GM12878 (cell line): ENCODE results near the gene LCORL. TPM values are rescaled to one million over a fixed set of nuclear protein-coding genes. Genes with fewer than 3 reads are reported as not detected.

ENCODE experiments used
- ATAC-seq: fragments of 200-7000 bp; cut with Tn5 transposase; 3 replicates; pipeline ENCODE4 v1.9.1; 2020; ENCODE audit warnings: mild to moderate bottlenecking, moderate library complexity
- BruUV-seq: library from RNA; stranded (reverse); fragments of 400-500 nt; replicated peaks from 2 replicates; lab custom pipeline; 2021; lab: Mats Ljungman, UMichigan
- CTCF ChIA-PET: fragments of 300-600 bp; sonication (Branson Sonifier 250); formaldehyde crosslinking; extraction: SDS; loops from one replicate; lab custom pipeline; 2021; ENCODE audit warnings: inconsistent platforms; lab: Yijun Ruan, JAX
- POLR2A ChIA-PET: fragments of 350-600 bp; formaldehyde crosslinking; extraction: SDS; loops from one replicate; lab custom pipeline; 2021; ENCODE audit warnings: inconsistent platforms; lab: Charles Lee
- RAD21 ChIA-PET: fragments of 300-600 bp; sonication (Branson Sonifier 250); formaldehyde crosslinking; loops from one replicate; lab custom pipeline; 2023; ENCODE audit warnings: antibody characterized with exemption; ENCODE audit not compliant: unreplicated experiment; lab: Charles Lee
- SMC1A ChIA-PET: fragments of 300-600 bp; sonication (Branson Sonifier 250); formaldehyde crosslinking; loops from one replicate; lab custom pipeline; 2023; ENCODE audit not compliant: unreplicated experiment, uncharacterized antibody; lab: Charles Lee
- DNase-seq: peaks from one replicate; pipeline ENCODE4 v3.0.0-alpha.2; 2011; ENCODE audit warnings: low read depth, low spot score
- FAIRE-seq: peaks from 3 replicates; lab custom pipeline; 2011; peaks lifted over from hg19 to GRCh38; lab: Jason Lieb, UNC
- H2AFZ ChIP-seq: 2 replicates; pipeline ENCODE4 v1.6.0; 2011; ENCODE audit warnings: low read depth, low read length, control low read depth; ENCODE audit not compliant: control insufficient read depth
- H3K27ac ChIP-seq: 2 replicates; pipeline ENCODE4 v1.5.1; 2011; ENCODE audit warnings: control low read depth; ENCODE audit not compliant: control insufficient read depth, insufficient read depth
- H3K27me3 ChIP-seq, 2 experiments: replicated peaks in 1 of 2; 2 replicates each; pipeline versions ENCODE4 v1.6.0 to v1.6.1; 2011; ENCODE audit warnings: low read length in 1 of 2; ENCODE audit not compliant: control insufficient read depth in 2 of 2, insufficient read depth in 2 of 2
- H3K36me3 ChIP-seq, 2 experiments: 2 replicates each; pipeline ENCODE4 v1.5.1; 2011; ENCODE audit warnings: low read length in 1 of 2; ENCODE audit not compliant: control insufficient read depth in 2 of 2, insufficient read depth in 2 of 2
- H3K4me1 ChIP-seq: 2 replicates; pipeline ENCODE4 v1.6.1; 2011; ENCODE audit warnings: mild to moderate bottlenecking, low read length, moderate library complexity, mixed read lengths; ENCODE audit not compliant: control insufficient read depth, insufficient read depth
- H3K4me2 ChIP-seq: 2 replicates; pipeline ENCODE4 v1.6.0; 2011; ENCODE audit warnings: control low read depth; ENCODE audit not compliant: control insufficient read depth, insufficient read depth
- H3K4me3 ChIP-seq: fragments of 200-600 bp; sonication (generic); 2 replicates; pipeline ENCODE4 v1.5.1; 2016
- H3K79me2 ChIP-seq: 2 replicates; pipeline ENCODE4 v1.6.0; 2011; ENCODE audit warnings: low read length; ENCODE audit not compliant: control insufficient read depth, insufficient read depth
- H3K9ac ChIP-seq: 2 replicates; pipeline ENCODE4 v1.8.0; 2011; ENCODE audit warnings: low read length, control low read depth, mixed read lengths; ENCODE audit not compliant: control insufficient read depth, insufficient read depth
- H3K9me3 ChIP-seq: replicated peaks from 3 replicates; pipeline ENCODE4 v1.5.1; 2011; ENCODE audit warnings: mild to moderate bottlenecking, low read length; ENCODE audit not compliant: control insufficient read depth, insufficient read depth
- H4K20me1 ChIP-seq: 2 replicates; pipeline ENCODE4 v1.6.0; 2011; ENCODE audit not compliant: control insufficient read depth, insufficient read depth
- ATF2 ChIP-seq: IDR thresholded peaks from 2 replicates; pipeline ENCODE4 v1.6.1; 2012; ENCODE audit warnings: low read length, inconsistent platforms
- CEBPB ChIP-seq, 2 experiments: fragments of 150-350 bp in 1 of 2; IDR thresholded peaks; 2 replicates each; pipeline ENCODE4 v1.6.1; 2012 to 2014; ENCODE audit warnings: low read depth in 2 of 2, low read length in 2 of 2, borderline replicate concordance in 1 of 2, inconsistent platforms in 1 of 2
- JUND ChIP-seq: IDR thresholded peaks from 2 replicates; pipeline ENCODE4 v1.6.1; 2012; ENCODE audit warnings: low read depth, mild to moderate bottlenecking, low read length, improper control_type of control experiment, moderate library complexity
- MXI1 ChIP-seq: fragments of 150-350 bp; IDR thresholded peaks from 2 replicates; pipeline ENCODE4 v1.6.1; 2011; ENCODE audit warnings: low read depth, mild to moderate bottlenecking, inconsistent platforms, low read length, improper control_type of control experiment
- MYB ChIP-seq: fragments of 150-350 bp; IDR thresholded peaks from 2 replicates; pipeline ENCODE4 v1.6.1; 2014; ENCODE audit warnings: mild to moderate bottlenecking, low read depth, low read length, borderline replicate concordance
- NR2C1 ChIP-seq: fragments of 450-650 bp; IDR thresholded peaks from 2 replicates; pipeline ENCODE4 v1.6.1; 2017; ENCODE audit warnings: antibody characterized with exemption, mild to moderate bottlenecking, moderate library complexity
- SREBF2 ChIP-seq: IDR thresholded peaks from 2 replicates; pipeline ENCODE4 v1.6.1; 2012; ENCODE audit warnings: mild to moderate bottlenecking, low read length
- STAT3 ChIP-seq: IDR thresholded peaks from 2 replicates; pipeline ENCODE4 v1.6.1; 2011; ENCODE audit warnings: low read depth, low read length, improper control_type of control experiment
- TAF1 ChIP-seq: IDR thresholded peaks from 2 replicates; pipeline ENCODE4 v1.6.1; 2011; ENCODE audit warnings: mild to moderate bottlenecking, low read depth, low read length, borderline replicate concordance
- ZNF687 ChIP-seq: fragments of 450-650 bp; IDR thresholded peaks from 2 replicates; pipeline ENCODE4 v1.6.1; 2017; ENCODE audit warnings: mild to moderate bottlenecking, moderate library complexity
- in situ Hi-C: fragments of 300-500 bp; cut with MboI; formaldehyde crosslinking; loops from 9 replicates; pipeline ENCODE4 v1.14.3; 2018; ENCODE audit warnings: mixed read lengths
- intact Hi-C: fragments of 100-400 bp; cut with micrococcal nuclease; formaldehyde crosslinking; loops from one replicate; pipeline ENCODE4 v1.14.2; 2022; ENCODE audit not compliant: unreplicated experiment
- polyA plus RNA-seq, 11 experiments: library from polyadenylated mRNA; depleted of rRNA in 4 of 11; unstranded in 6 of 11; stranded (reverse) in 5 of 11; fragments of >200 nt; fragmentation: Nextera tagmentation in 4 of 11; fragmentation: Illumina TruSeq in 1 of 11; extraction: Ambion mirVana in 4 of 11; extraction: Trizol in 1 of 11; gene quantifications; 1 replicate in 1 of 11; 2 replicates in 10 of 11; pipeline versions ENCODE4 v1.2.1 to v1.2.3, GENCODE V29; 2011 to 2016; ENCODE audit warnings: inconsistent platforms in 2 of 11, missing spikeins in 2 of 11, low read depth in 1 of 11
- total RNA-seq, 4 experiments: library from RNA; depleted of rRNA in 3 of 4; stranded (reverse); fragments of >200 nt in 3 of 4; fragmentation: Illumina TruSeq in 1 of 4; extraction: Trizol in 1 of 4; gene quantifications; 2 replicates each; pipeline versions ENCODE4 v1.2.1 to v1.2.3, GENCODE V29; 2013 to 2021
- TF ChIP-seq, protein P1 (sequence below): IDR thresholded peaks from 2 replicates; pipeline ENCODE4 v1.6.1; 2012; ENCODE audit warnings: low read depth, low read length, improper control_type of control experiment

The LCORL gene
- total and polyA plus RNA-seq, 10 of the 15 experiments (the other 5 are each of a cell fraction or from before 2014, with no cell fraction given), result 2.2 to 9.8 (median 5.9) TPM

DNA sequence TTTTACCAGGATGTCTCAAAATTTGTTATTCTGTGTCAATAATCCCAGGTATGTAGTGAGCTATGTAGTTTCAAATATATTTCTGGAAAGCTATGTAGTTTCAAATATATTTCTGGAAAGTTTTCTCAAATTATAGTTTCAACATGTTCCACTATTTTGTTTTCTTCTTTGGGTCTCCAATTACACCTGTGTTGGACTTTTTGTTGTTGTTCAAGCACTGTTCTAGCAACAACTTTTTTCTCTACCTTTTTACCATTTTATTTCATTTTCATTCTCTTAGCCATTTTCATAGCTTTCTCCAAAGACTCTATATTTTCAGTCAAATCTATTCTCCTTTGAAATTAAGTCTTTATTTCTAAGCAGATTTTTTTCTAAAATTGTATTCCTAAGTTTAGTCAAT lies 88.4 kb downstream of the LCORL start:
- Histone ChIP-seq H3K79me2 (no peaks in the 10 kb centered on the region), H3K4me1 (no peaks in the 10 kb centered on the region), H3K4me3 (no peak overlapping the region), H3K9ac (no peak overlapping the region), H3K36me3 (no peaks in the 10 kb centered on the region), H2AFZ (no peak overlapping the region), H3K4me2 (no peak overlapping the region), H3K9me3 (no peaks in the 10 kb centered on the region; the same call in 1 of the 3 replicates), H3K27ac (no peak overlapping the region), H3K27me3 (no peaks in the 10 kb centered on the region), H4K20me1 (no peaks in the 10 kb centered on the region)
- ChIA-PET POLR2A (no interaction called here), CTCF (interaction anchor here (0.7 kb wide), 1 partner anchor 86 kb away, joined by 3 read pairs; no protein-coding TSS in a partner anchor), SMC1A (interaction anchor here (0.9 to 1.3 kb wide), 2 partner anchors 8 to 193 kb away, joined by 3 read pairs; no protein-coding TSS in a partner anchor), RAD21 (no interaction called here)
- DNase-seq, result no peak
- in situ Hi-C loops (no loop called here), intact Hi-C loops (loop anchor here (5.0 kb wide), 2 partner anchors 434 to 659 kb away; no protein-coding TSS in a partner anchor)
- FAIRE-seq, result no peak
- BruUV-seq, result no TSS peak
- TF ChIP-seq CEBPB (IDR thresholded peaks at IDR 0.05; ENCODE audit: borderline replicate concordance in 1 of 2, low read depth in 2 of 2, low read length in 2 of 2) (no peak), JUND (no peak), SREBF2 (no peak), NR2C1 (no peak), TAF1 (no peak), STAT3 (no peak), MXI1 (no peak), ZNF687 (no peak), ATF2 (no peak), MYB (no peak)
- TF ChIP-seq, protein P1, sequence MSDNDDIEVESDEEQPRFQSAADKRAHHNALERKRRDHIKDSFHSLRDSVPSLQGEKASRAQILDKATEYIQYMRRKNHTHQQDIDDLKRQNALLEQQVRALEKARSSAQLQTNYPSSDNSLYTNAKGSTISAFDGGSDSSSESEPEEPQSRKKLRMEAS, result no peak
- no peak for ATAC-seq
